ENCODE results near the gene SLC10A6. TPM values are rescaled to one million over a fixed set of nuclear protein-coding genes. Genes with fewer than 3 reads are reported as not detected.

Gene SLC10A6
- total RNA-seq, 8 experiments from 2014 or later, result 0.11 to 0.93 (median 0.19) TPM; not detected in 5

- Histone ChIP-seq H3K4me3 (no peak overlapping the region), H3K27ac (no peak overlapping the region), H3K4me1 (replicated peaks in 1 of 2) (no peaks in the 10 kb centered on the region)
- WGBS, 10 experiments, result 50 to 100% (median 80%) methylated on average over 1 of the region's 1 CpG; no CpG with 5 or more reads in 3 of the 10 experiments
- in situ Hi-C loops (cut with MboI; ENCODE audit: low pct_unique_long_range_greater_than_20kb in 2 of 9, low sequenced_read_pairs in 9 of 9, unreplicated experiment in 9 of 9), result no loop called here
- ATAC-seq (replicated peaks in 6 of 8), result no peak
Measured at GRCh38 chr4:86840858-86841257, 8.3 kb downstream of the SLC10A6 start.

GRCh38 chr4:86837691-86838503 lies 11.3 kb downstream of the SLC10A6 start:
- no peak overlapping the region for H3K4me3 ChIP-seq
- no peaks in the 10 kb centered on the region for H3K4me1 ChIP-seq (replicated peaks in 1 of 2)
- no peak overlapping the region for H3K27ac ChIP-seq
- ATAC-seq (replicated peaks in 6 of 8), result peak in 1 of 8 experiments; percentile 42
- in situ Hi-C loops (cut with MboI; ENCODE audit: low pct_unique_long_range_greater_than_20kb in 2 of 9, low sequenced_read_pairs in 9 of 9, unreplicated experiment in 9 of 9), result no loop called here
- 53 to 100% (median 75%) methylated on average over 1 to 5 of the region's 5 CpGs for WGBS, 10 experiments

GRCh38 chr4:86835677-86836076 lies 13.5 kb downstream of the SLC10A6 start:
- no peaks in the 10 kb centered on the region for H3K4me1 ChIP-seq (replicated peaks in 1 of 2)
- ATAC-seq (replicated peaks in 6 of 8), result no peak
- H3K27ac ChIP-seq, result no peak overlapping the region
- WGBS, 10 experiments, result 61 to 96% (median 88%) methylated on average over 1 to 3 of the region's 3 CpGs; no CpG with 5 or more reads in 1 of the 10 experiments
- in situ Hi-C loops (cut with MboI; ENCODE audit: low pct_unique_long_range_greater_than_20kb in 2 of 9, low sequenced_read_pairs in 9 of 9, unreplicated experiment in 9 of 9), result no loop called here
- no peak overlapping the region for H3K4me3 ChIP-seq

- 14 to 92% (median 79%) methylated on average over 1 to 3 of the region's 3 CpGs; no CpG with 5 or more reads in 4 of the 10 experiments for WGBS, 10 experiments
- Histone ChIP-seq H3K4me1 (replicated peaks in 1 of 2) (no peaks in the 10 kb centered on the region), H3K27ac (no peak overlapping the region), H3K4me3 (no peak overlapping the region)
- peak in 2 of 8 experiments; percentile 20 to 56 for ATAC-seq (replicated peaks in 6 of 8)
- in situ Hi-C loops (cut with MboI; ENCODE audit: low pct_unique_long_range_greater_than_20kb in 2 of 9, low sequenced_read_pairs in 9 of 9, unreplicated experiment in 9 of 9), result no loop called here
Measured at GRCh38 chr4:86834901-86835300, 14.3 kb downstream of the SLC10A6 start.

GRCh38 chr4:86833615-86834014 lies 15.6 kb downstream of the SLC10A6 start:
- 80 to 100% (median 90%) methylated on average over 1 of the region's 1 CpG; no CpG with 5 or more reads in 6 of the 10 experiments for WGBS, 10 experiments
- in situ Hi-C loops (cut with MboI; ENCODE audit: low pct_unique_long_range_greater_than_20kb in 2 of 9, low sequenced_read_pairs in 9 of 9, unreplicated experiment in 9 of 9), result no loop called here
- ATAC-seq (replicated peaks in 6 of 8), result no peak

GRCh38 chr4:86831262-86832130 lies 17.7 kb downstream of the SLC10A6 start:
- in situ Hi-C loops (cut with MboI; ENCODE audit: low pct_unique_long_range_greater_than_20kb in 2 of 9, low sequenced_read_pairs in 9 of 9, unreplicated experiment in 9 of 9), result no loop called here
- 10 to 96% (median 57%) methylated on average over 1 to 4 of the region's 5 CpGs; no CpG with 5 or more reads in 1 of the 10 experiments for WGBS, 10 experiments
- no peak overlapping the region for H3K27ac ChIP-seq
- no peak overlapping the region for H3K4me3 ChIP-seq
- no peaks in the 10 kb centered on the region for H3K4me1 ChIP-seq (replicated peaks in 1 of 2)
- ATAC-seq (replicated peaks in 6 of 8), result peak in 3 of 8 experiments; percentile 90 to 95 (median 93)

More at GRCh38 chr4:86833615-86834014, 15.6 kb downstream of the SLC10A6 start:
- no peak overlapping the region for H3K27ac ChIP-seq
- no peaks in the 10 kb centered on the region for H3K4me1 ChIP-seq (replicated peaks in 1 of 2)
- no peak overlapping the region for H3K4me3 ChIP-seq

- 57 to 100% (median 89%) methylated on average over 1 to 3 of the region's 3 CpGs; no CpG with 5 or more reads in 2 of the 10 experiments for WGBS, 10 experiments
- Histone ChIP-seq H3K27ac (no peak overlapping the region), H3K4me3 (no peak overlapping the region), H3K4me1 (replicated peaks in 1 of 2) (no peaks in the 10 kb centered on the region)
- peak in 1 of 8 experiments; percentile 33 for ATAC-seq (replicated peaks in 6 of 8)
- in situ Hi-C loops (cut with MboI; ENCODE audit: low pct_unique_long_range_greater_than_20kb in 2 of 9, low sequenced_read_pairs in 9 of 9, unreplicated experiment in 9 of 9), result no loop called here
Measured at GRCh38 chr4:86825511-86825910, 23.7 kb downstream of the SLC10A6 start.

GRCh38 chr4:86822136-86822535 lies 27.0 kb downstream of the SLC10A6 start:
- WGBS, 10 experiments, result 100% methylated on average over 1 to 2 of the region's 2 CpGs; no CpG with 5 or more reads in 6 of the 10 experiments
- Histone ChIP-seq H3K4me3 (no peak overlapping the region), H3K27ac (no peak overlapping the region), H3K4me1 (replicated peaks in 1 of 2) (no peaks in the 10 kb centered on the region)
- no peak for ATAC-seq (replicated peaks in 6 of 8)
- in situ Hi-C loops (cut with MboI; ENCODE audit: low pct_unique_long_range_greater_than_20kb in 2 of 9, low sequenced_read_pairs in 9 of 9, unreplicated experiment in 9 of 9), result no loop called here

- no peak overlapping the region for H3K4me3 ChIP-seq
- 0 to 71% (median 37%) methylated on average over 1 of the region's 1 CpG; no CpG with 5 or more reads in 2 of the 10 experiments for WGBS, 10 experiments
- ATAC-seq (replicated peaks in 6 of 8), result no peak
- H3K4me1 ChIP-seq (replicated peaks in 1 of 2), result no peaks in the 10 kb centered on the region
- in situ Hi-C loops (cut with MboI; ENCODE audit: low pct_unique_long_range_greater_than_20kb in 2 of 9, low sequenced_read_pairs in 9 of 9, unreplicated experiment in 9 of 9), result no loop called here
- H3K27ac ChIP-seq, result no peak overlapping the region
Measured at GRCh38 chr4:86821151-86821550, 28.0 kb downstream of the SLC10A6 start.

- Histone ChIP-seq H3K4me3 (no peak overlapping the region), H3K4me1 (replicated peaks in 1 of 2) (no peaks in the 10 kb centered on the region), H3K27ac (no peak overlapping the region)
- no peak for ATAC-seq (replicated peaks in 6 of 8)
- in situ Hi-C loops (cut with MboI; ENCODE audit: low pct_unique_long_range_greater_than_20kb in 2 of 9, low sequenced_read_pairs in 9 of 9, unreplicated experiment in 9 of 9), result no loop called here
- 83 to 100% (median 94%) methylated on average over 2 to 7 of the region's 7 CpGs; no CpG with 5 or more reads in 1 of the 10 experiments for WGBS, 10 experiments
Measured at GRCh38 chr4:86819561-86819960, 29.6 kb downstream of the SLC10A6 start.

- H3K27ac ChIP-seq, result no peak overlapping the region
- H3K4me3 ChIP-seq, result no peak overlapping the region
- 28 to 100% (median 89%) methylated on average over 1 to 3 of the region's 3 CpGs; no CpG with 5 or more reads in 2 of the 10 experiments for WGBS, 10 experiments
- in situ Hi-C loops (cut with MboI; ENCODE audit: low pct_unique_long_range_greater_than_20kb in 2 of 9, low sequenced_read_pairs in 9 of 9, unreplicated experiment in 9 of 9), result no loop called here
- H3K4me1 ChIP-seq (replicated peaks in 1 of 2), result no peaks in the 10 kb centered on the region
- ATAC-seq (replicated peaks in 6 of 8), result no peak
Measured at GRCh38 chr4:86818841-86819240, 30.3 kb downstream of the SLC10A6 start.

- Histone ChIP-seq H3K4me1 (replicated peaks in 1 of 2) (no peaks in the 10 kb centered on the region), H3K27ac (no peak overlapping the region), H3K4me3 (no peak overlapping the region)
- in situ Hi-C loops (cut with MboI; ENCODE audit: low pct_unique_long_range_greater_than_20kb in 2 of 9, low sequenced_read_pairs in 9 of 9, unreplicated experiment in 9 of 9), result no loop called here
- 91 to 100% (median 100%) methylated on average over 1 to 2 of the region's 2 CpGs; no CpG with 5 or more reads in 2 of the 10 experiments for WGBS, 10 experiments
- no peak for ATAC-seq (replicated peaks in 6 of 8)
Measured at GRCh38 chr4:86818211-86818610, 31.0 kb downstream of the SLC10A6 start.

Measured in motor neuron (in vitro differentiated cells).